ENCODE measurements around the gene ING4. TPM values are rescaled to one million over a fixed set of nuclear protein-coding genes. Genes with fewer than 3 reads are reported as not detected.

Gene ING4
- total RNA-seq: 28.7 TPM in 2 replicates

DNA sequence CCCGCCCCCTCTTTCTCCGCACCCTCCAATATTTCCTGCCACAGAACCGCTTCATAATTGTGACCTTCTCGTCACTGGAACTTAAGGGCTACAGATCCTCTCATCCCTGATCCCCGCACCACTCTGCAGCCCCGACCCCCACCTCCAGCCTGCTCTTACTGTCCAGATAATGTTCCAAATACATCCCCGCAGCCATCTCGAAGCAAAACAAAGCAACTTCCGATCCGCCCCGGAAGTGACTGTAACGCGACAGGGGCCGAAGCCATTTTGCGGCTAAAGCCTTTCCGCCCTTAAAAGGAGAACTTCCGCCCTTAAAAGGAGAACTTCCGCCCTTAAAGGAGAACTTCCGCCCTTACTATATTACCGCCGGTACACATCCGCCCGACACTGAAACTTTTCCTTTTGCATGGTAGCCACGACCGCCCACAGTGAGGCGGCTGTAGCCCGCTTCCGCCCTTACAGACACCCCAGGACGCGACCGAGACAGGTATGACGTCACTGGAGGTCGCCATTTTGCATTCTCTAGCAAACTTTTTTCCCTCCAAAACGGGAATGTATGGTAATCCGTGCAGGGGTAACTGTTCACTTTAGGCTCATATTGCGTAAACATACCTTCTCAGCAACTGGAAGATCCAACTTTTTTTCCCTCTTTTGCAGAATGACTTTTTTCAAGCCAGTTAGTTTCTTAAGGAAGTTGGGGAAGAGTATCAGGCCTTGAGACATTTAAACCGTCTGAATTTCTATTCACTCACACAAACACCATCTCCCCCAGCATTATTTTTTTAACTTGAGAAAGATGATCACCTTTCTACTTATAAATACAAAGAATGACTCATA is at the start of gene ING4:
ING4 (minus strand) TSS at position 214 of the 837 bp plus-strand sequence; CDS start at position 196, 18 bp downstream.

GRCh38 chr12:6700646-6701051 is 37.7 kb upstream of the ING4 start, which contains the start of gene PIANP:
Gene PIANP, minus strand, starts transcription at chr12:6700815. Its CDS starts 2,754 bp downstream, at chr12:6698061.

DNA sequence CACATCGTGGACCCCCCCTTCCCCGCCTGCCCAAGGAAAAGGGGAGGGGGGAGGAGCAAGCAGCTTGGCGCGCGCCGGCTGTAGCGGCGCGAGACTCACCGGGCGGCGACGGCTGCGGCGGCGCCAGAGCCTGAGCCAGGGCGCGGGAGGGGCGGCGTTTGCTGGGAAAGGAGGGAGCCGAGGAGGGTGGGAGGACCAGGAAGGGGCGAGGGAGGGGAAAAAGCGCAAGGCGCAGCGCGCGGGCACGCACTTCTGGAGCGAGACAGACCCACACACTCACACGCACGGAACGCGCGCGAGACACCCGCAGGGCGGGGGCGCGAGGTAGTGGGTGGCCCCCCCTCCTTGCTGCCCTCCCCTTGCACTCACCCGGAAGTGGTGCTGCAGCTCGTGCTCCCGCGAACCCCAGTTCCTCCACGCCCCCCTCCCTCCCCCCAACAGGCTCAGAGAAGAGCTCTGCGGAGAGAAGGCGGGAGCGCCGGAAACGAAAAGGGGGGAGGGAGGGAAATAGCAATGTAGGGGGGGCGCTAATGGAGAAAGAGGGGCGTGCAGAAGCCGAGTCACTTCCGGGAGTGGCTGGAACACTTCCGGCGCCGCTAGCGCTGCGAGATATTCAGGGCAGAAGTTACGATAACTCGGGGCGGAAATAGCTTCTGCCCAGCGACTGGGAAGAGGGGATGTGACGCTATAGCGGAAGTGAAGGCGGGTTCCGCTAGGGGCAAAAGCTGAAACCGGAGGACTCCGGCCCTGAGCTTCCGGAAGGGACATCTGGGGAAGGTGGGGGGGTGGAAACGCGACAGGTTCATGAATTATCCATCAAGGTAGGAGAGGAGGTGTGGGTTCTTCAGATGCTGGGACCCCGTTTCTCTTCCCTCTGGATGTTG is 26.3 kb upstream of the ING4 start, which contains the start of gene ZNF384:
ZNF384 (minus strand) TSS at position 377 of the 884 bp plus-strand sequence. CDS start 9,855 bp downstream, outside the sequence.

DNA sequence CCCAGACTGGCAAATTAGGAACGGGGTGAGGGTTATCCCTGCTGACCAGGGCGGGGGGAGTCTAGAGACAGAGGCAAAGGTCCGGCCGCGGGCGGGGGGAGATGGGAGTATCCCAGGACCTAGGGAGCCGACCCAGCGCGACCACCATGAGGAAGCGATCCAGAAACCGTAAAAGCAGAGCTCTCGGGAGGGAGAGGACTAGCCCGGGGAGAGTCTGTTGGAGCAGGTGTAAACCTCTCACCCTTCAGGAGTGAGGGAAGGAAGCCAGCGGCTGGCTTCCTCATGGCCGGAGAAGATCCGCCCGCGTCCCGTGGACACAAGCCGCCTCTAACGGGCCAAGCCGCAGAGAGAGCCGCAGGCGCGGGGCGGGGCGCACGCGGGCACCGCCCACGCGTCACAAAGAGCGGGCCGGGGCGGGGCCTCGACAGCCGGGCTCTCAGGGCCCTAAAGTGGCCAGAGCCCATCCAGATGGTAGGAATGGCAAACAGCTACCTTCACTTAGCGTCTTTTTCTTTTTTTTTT is 15.8 kb downstream of the ING4 start, which contains the start of gene ACRBP:
ACRBP (minus strand) TSS at position 350 of the 522 bp plus-strand sequence; CDS start at position 284, 66 bp downstream.

DNA sequence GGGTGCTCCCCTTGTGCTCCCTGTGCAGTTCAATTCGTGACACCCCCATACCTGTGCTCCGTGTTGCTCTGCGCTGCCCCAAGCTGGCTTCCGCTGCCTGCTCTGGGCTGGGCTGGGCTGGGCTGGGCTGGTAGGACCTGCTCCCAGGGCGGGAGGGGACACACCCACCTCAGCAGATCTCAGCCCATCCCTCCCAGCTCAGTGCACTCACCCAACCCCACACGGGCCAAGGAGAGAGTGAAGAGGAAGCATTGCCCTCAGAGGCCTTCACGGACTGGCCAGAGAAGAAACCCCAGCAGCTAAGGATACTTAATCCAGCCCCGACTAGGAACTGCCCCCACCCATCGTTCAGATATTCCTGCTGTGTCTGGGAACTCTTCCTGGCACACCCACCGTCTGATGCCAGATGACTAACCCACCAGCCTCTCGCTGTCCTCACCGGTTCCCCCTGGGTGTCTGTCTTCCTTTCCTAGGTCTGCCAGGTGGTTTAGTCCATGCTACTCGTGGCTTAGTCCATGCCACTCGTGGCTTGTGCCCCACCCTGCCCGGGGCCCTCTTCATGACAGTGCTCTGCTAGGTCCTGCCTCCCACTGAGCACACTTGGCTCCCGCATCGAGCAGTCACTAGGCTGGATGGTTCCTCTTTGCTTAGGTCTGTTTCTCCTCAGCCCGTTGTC is 26.9 kb downstream of the ING4 start, which contains the start of gene LPAR5:
LPAR5 (minus strand) TSS at position 104 of the 676 bp plus-strand sequence. CDS start 14,711 bp downstream, outside the sequence.

Other genes starting within 250 kb of the ING4 start
- gene CD27, start 218.2 kb downstream of the ING4 start, total RNA-seq: 0.15 TPM in 1 of 2 replicates, not detected in the other
- gene TAPBPL, start 211.1 kb downstream of the ING4 start, total RNA-seq: 6.9 and 10.4 TPM in 2 replicates
- 3.6 and 4.5 TPM in 2 replicates for gene VAMP1, start 192.4 kb downstream of the ING4 start, total RNA-seq
- gene MRPL51, start 169.9 kb downstream of the ING4 start, total RNA-seq: 138 and 139 TPM in 2 replicates
- gene NCAPD2, start 169.0 kb downstream of the ING4 start, total RNA-seq: 141 and 150 TPM in 2 replicates
- gene GAPDH, start 128.6 kb downstream of the ING4 start, total RNA-seq: 7,240 and 8,467 TPM in 2 replicates
- gene IFFO1, start 107.1 kb downstream of the ING4 start, total RNA-seq: 11.0 and 11.8 TPM in 2 replicates
- gene NOP2, start 94.8 kb downstream of the ING4 start, total RNA-seq: 24.4 and 25.9 TPM in 2 replicates
- gene CHD4, start 55.7 kb downstream of the ING4 start, total RNA-seq: 173 and 195 TPM in 2 replicates
- 0.17 TPM in 1 of 2 replicates, not detected in the other for gene LPAR5, start 27.2 kb downstream of the ING4 start, total RNA-seq
- gene ACRBP, start 15.7 kb downstream of the ING4 start, total RNA-seq: 0.89 and 1.0 TPM in 2 replicates
- gene ZNF384, start 26.3 kb upstream of the ING4 start, total RNA-seq: 21.4 and 24.5 TPM in 2 replicates
- gene PIANP, start 37.7 kb upstream of the ING4 start, total RNA-seq: 0.17 and 0.74 TPM in 2 replicates
- gene COPS7A, start 60.9 kb upstream of the ING4 start, total RNA-seq: 95.1 and 98.9 TPM in 2 replicates
- gene MLF2, start 90.0 kb upstream of the ING4 start, total RNA-seq: 235 and 236 TPM in 2 replicates
- 146 and 275 TPM in 2 replicates for gene PTMS, start 103.2 kb upstream of the ING4 start, total RNA-seq
- gene LAG3, start 109.4 kb upstream of the ING4 start, total RNA-seq: 0.17 and 0.74 TPM in 2 replicates
- 3.3 and 5.2 TPM in 2 replicates for gene CD4, start 126.4 kb upstream of the ING4 start, total RNA-seq
- 2.0 and 2.7 TPM in 2 replicates for gene GPR162, start 158.7 kb upstream of the ING4 start, total RNA-seq
- 48.6 and 54.1 TPM in 2 replicates for gene P3H3, start 165.3 kb upstream of the ING4 start, total RNA-seq
- 1.3 and 2.2 TPM in 2 replicates for gene GNB3, start 177.8 kb upstream of the ING4 start, total RNA-seq
- 103 and 118 TPM in 2 replicates for gene CDCA3, start 188.2 kb upstream of the ING4 start, total RNA-seq
- gene USP5, start 189.0 kb upstream of the ING4 start, total RNA-seq: 80.7 and 84.2 TPM in 2 replicates
- 1,045 and 1,081 TPM in 2 replicates for gene TPI1, start 204.4 kb upstream of the ING4 start, total RNA-seq
- gene SPSB2, start 210.2 kb upstream of the ING4 start, total RNA-seq: 12.6 and 15.6 TPM in 2 replicates
- gene LRRC23, start 241.7 kb upstream of the ING4 start, total RNA-seq: 8.8 and 10.8 TPM in 2 replicates